ENCODE measurements around the gene DIRAS3.
"Not testable (repeated sequence)": the region's sequence is repeated elsewhere in the genome, so short reads cannot be mapped to it uniquely, and the experiment has no call there.

The DIRAS3 gene

GRCh38 chr1:68024635-68025338, 25.6 kb downstream of the DIRAS3 start:
- DNase-seq (ENCODE audit: low read depth in 2 of 2): no peak

- no peak for DNase-seq (ENCODE audit: low read depth in 2 of 2)
These were observed 34.0 kb downstream of the DIRAS3 start for GRCh38 chr1:68016381-68016780.

GRCh38 chr1:68015971-68016370, 34.5 kb downstream of the DIRAS3 start:
- no peak for DNase-seq (ENCODE audit: low read depth in 2 of 2)

- no peak for DNase-seq (ENCODE audit: low read depth in 2 of 2)
These were observed 35.1 kb downstream of the DIRAS3 start for GRCh38 chr1:68015369-68015768.

GRCh38 chr1:68013351-68013750, 37.1 kb downstream of the DIRAS3 start:
- DNase-seq (ENCODE audit: low read depth in 2 of 2): no peak

GRCh38 chr1:68011657-68012375, 38.6 kb downstream of the DIRAS3 start:
- no peak for DNase-seq (ENCODE audit: low read depth in 2 of 2)

GRCh38 chr1:68010543-68010942, 39.9 kb downstream of the DIRAS3 start:
- no peak for DNase-seq (ENCODE audit: low read depth in 2 of 2)

- DNase-seq (ENCODE audit: low read depth in 2 of 2): no peak
These were observed 40.3 kb downstream of the DIRAS3 start for GRCh38 chr1:68010090-68010489.

GRCh38 chr1:68003626-68004025, 46.8 kb downstream of the DIRAS3 start:
- DNase-seq (ENCODE audit: low read depth in 2 of 2): not testable (repeated sequence)

GRCh38 chr1:68000191-68000590, 50.2 kb downstream of the DIRAS3 start:
- DNase-seq (ENCODE audit: low read depth in 2 of 2): no peak

- no peak for DNase-seq (ENCODE audit: low read depth in 2 of 2)
These were observed 52.7 kb downstream of the DIRAS3 start for GRCh38 chr1:67997746-67998145.

All from stimulated activated CD4-positive, alpha-beta T cell treated with anti-CD3 and anti-CD28 coated beads, Interleukin-1b, Interleukin-23, amount 100 ng/mL, for 1 hour (primary cell).